Erythroblast (primary cell): ENCODE data around the gene ZNF155.

Source experiments
- GATA1 ChIP-seq: IDR thresholded peaks from 2 replicates; pipeline ENCODE4 v1.6.1; 2011; ENCODE audit warnings: low read depth, mild to moderate bottlenecking, control low read depth, low read length, moderate library complexity
- POLR2A ChIP-seq: IDR thresholded peaks from 2 replicates; pipeline ENCODE4 v1.6.1; 2011; ENCODE audit warnings: mild to moderate bottlenecking, low read length

GRCh38 chr19:43957891-43958290 is 26.1 kb upstream of the ZNF155 start:
- TF ChIP-seq POLR2A (no peak), GATA1 (no peak)
